GM12878 (cell line): ENCODE measurements around the gene SNAPIN. TPM values are rescaled to one million over a fixed set of nuclear protein-coding genes. Genes with fewer than 3 reads are reported as not detected.
A peak's percentile ranks its signal among the peaks of the same experiment; 100 is the strongest.

Source experiments
- ATF7 ChIP-seq: fragments of 450-650 bp; IDR thresholded peaks from 2 replicates; pipeline ENCODE4 v1.6.1; 2016; ENCODE audit warnings: low read depth, mild to moderate bottlenecking
- DPF2 ChIP-seq: fragments of 450-650 bp; IDR thresholded peaks from 2 replicates; pipeline ENCODE4 v1.6.1; 2017; ENCODE audit warnings: mild to moderate bottlenecking
- EGR1 ChIP-seq, 2 experiments: IDR thresholded peaks; 1 replicate in 1 of 2; 2 replicates in 1 of 2; pipeline ENCODE4 v1.6.1; 2011 to 2012; ENCODE audit warnings: low read depth in 2 of 2, low read length in 2 of 2, borderline replicate concordance in 1 of 2, mild to moderate bottlenecking in 1 of 2, moderate library complexity in 1 of 2
- EZH2 ChIP-seq: IDR thresholded peaks from 2 replicates; pipeline ENCODE4 v1.6.1; 2012; ENCODE audit warnings: low read depth, mild to moderate bottlenecking, control low read depth, inconsistent platforms, low read length, borderline replicate concordance; ENCODE audit not compliant: control insufficient read depth
- FOS ChIP-seq: IDR thresholded peaks from 3 replicates; pipeline ENCODE4 v1.6.1; 2011; ENCODE audit warnings: borderline replicate concordance; ENCODE audit not compliant: insufficient read length; ENCODE audit errors: extremely low read depth
- HCFC1 ChIP-seq: fragments of 150-350 bp; IDR thresholded peaks from 2 replicates; pipeline ENCODE4 v1.6.1; 2014; ENCODE audit warnings: low read length
- MEF2A ChIP-seq: IDR thresholded peaks from 2 replicates; pipeline ENCODE4 v1.6.1; 2011; ENCODE audit warnings: low read depth, mild to moderate bottlenecking, low read length, moderate library complexity; ENCODE audit not compliant: insufficient read depth
- NFXL1 ChIP-seq: fragments of 450-650 bp; IDR thresholded peaks from 2 replicates; pipeline ENCODE4 v1.6.1; 2017; ENCODE audit warnings: antibody characterized with exemption, mild to moderate bottlenecking, borderline replicate concordance
- NFYB ChIP-seq: IDR thresholded peaks from 2 replicates; pipeline ENCODE4 v1.6.1; 2011; ENCODE audit warnings: low read depth, mild to moderate bottlenecking, low read length, improper control_type of control experiment, moderate library complexity; ENCODE audit not compliant: insufficient read depth
- POU2F2 ChIP-seq: IDR thresholded peaks from 3 replicates; pipeline ENCODE4 v1.6.1; 2011; ENCODE audit warnings: low read depth, mild to moderate bottlenecking, low read length, borderline replicate concordance
- RELA ChIP-seq: fragments of 450-650 bp; IDR thresholded peaks from 2 replicates; pipeline ENCODE4 v1.8.0; 2014; ENCODE audit warnings: borderline replicate concordance; ENCODE audit not compliant: partially characterized antibody
- SMAD1 ChIP-seq: fragments of 450-650 bp; IDR thresholded peaks from 2 replicates; pipeline ENCODE4 v1.6.1; 2018; ENCODE audit warnings: mild to moderate bottlenecking, low read depth; ENCODE audit not compliant: partially characterized antibody
- SMARCA5 ChIP-seq: fragments of 450-650 bp; IDR thresholded peaks from 2 replicates; pipeline ENCODE4 v1.6.1; 2017; ENCODE audit warnings: mild to moderate bottlenecking
- YBX1 ChIP-seq: fragments of 450-650 bp; IDR thresholded peaks from 2 replicates; pipeline ENCODE4 v1.6.1; 2016; ENCODE audit warnings: antibody characterized with exemption
- ZNF24 ChIP-seq: fragments of 450-650 bp; IDR thresholded peaks from 2 replicates; pipeline ENCODE4 v1.6.1; 2017; ENCODE audit warnings: antibody characterized with exemption, mild to moderate bottlenecking
- polyA plus RNA-seq, 11 experiments: library from polyadenylated mRNA; depleted of rRNA in 4 of 11; unstranded in 6 of 11; stranded (reverse) in 5 of 11; fragments of >200 nt; fragmentation: Nextera tagmentation in 4 of 11; fragmentation: Illumina TruSeq in 1 of 11; extraction: Ambion mirVana in 4 of 11; extraction: Trizol in 1 of 11; gene quantifications; 1 replicate in 1 of 11; 2 replicates in 10 of 11; pipeline versions ENCODE4 v1.2.1 to v1.2.3, GENCODE V29; 2011 to 2016; ENCODE audit warnings: inconsistent platforms in 2 of 11, missing spikeins in 2 of 11, low read depth in 1 of 11
- total RNA-seq, 4 experiments: library from RNA; depleted of rRNA in 3 of 4; stranded (reverse); fragments of >200 nt in 3 of 4; fragmentation: Illumina TruSeq in 1 of 4; extraction: Trizol in 1 of 4; gene quantifications; 2 replicates each; pipeline versions ENCODE4 v1.2.1 to v1.2.3, GENCODE V29; 2013 to 2021
- TF ChIP-seq, protein P1 (sequence below): fragments of 450-650 bp; IDR thresholded peaks from 2 replicates; pipeline ENCODE4 v1.6.1; 2016; ENCODE audit warnings: mild to moderate bottlenecking
- TF ChIP-seq, protein P2 (sequence below): fragments of 450-650 bp; IDR thresholded peaks from 2 replicates; pipeline ENCODE4 v1.6.1; 2017; ENCODE audit warnings: mild to moderate bottlenecking, moderate library complexity
- TF ChIP-seq, protein P3 (sequence below): fragments of 450-650 bp; conservative IDR thresholded peaks from 2 replicates; pipeline ENCODE4 v1.6.1; 2017; ENCODE audit warnings: mild to moderate bottlenecking, moderate library complexity
- TF ChIP-seq, protein P4 (sequence below): fragments of 450-650 bp; IDR thresholded peaks from 2 replicates; pipeline ENCODE4 v1.6.1; 2017; ENCODE audit warnings: antibody characterized with exemption, mild to moderate bottlenecking, moderate library complexity

Gene SNAPIN
- total and polyA plus RNA-seq, 10 of the 15 experiments (the other 5 are each of a cell fraction or from before 2014, with no cell fraction given), result 12.4 to 78.1 (median 38.6) TPM

DNA sequence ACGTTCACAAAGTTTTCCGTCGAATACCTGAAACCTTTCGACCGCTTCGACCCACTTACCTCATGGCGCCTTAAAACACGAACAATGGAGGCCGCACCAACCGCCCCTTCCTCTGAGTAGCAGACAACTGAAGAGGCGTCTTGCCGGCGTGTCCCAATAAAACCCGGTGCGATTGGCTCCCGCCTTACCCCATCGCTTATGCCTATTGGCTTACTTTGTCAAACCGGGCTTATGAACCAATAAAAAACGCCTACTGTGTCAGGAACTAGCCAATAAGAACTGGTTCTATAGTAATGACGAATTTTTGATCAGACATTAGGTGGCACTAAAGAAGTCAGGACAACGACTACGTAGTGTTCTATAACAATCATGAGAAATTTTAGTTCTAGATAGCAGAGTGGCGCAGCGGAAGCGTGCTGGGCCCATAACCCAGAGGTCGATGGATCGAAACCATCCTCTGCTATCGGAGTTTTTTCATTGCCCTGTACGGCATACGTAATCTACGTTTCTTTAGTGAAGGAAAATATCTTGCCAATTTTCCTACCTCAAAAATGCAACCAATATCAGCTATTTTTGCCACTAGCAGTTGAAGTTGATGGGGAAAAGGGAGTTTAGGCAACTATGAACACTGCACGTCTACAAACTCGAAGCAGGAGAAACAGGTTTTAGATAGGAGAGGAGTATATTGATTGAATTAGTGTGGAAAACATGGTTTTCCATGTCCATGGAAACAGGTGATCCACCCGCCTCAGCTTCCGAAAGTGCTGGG is 12.5 kb downstream of the SNAPIN start, which contains the start of gene ILF2 (continued):
- TF ChIP-seq FOS, result peak; percentile 89
- TF ChIP-seq SMAD1, result peak; percentile 72
- TF ChIP-seq EGR1 (IDR thresholded peaks at IDR 0.05; ENCODE audit: borderline replicate concordance in 1 of 2, low read depth in 2 of 2, low read length in 2 of 2), result peak in 1 of 2 experiments; percentile 33; a peak in 1 of 3 replicates
- peak; percentile 94 for TF ChIP-seq ATF7
- TF ChIP-seq, protein P1, sequence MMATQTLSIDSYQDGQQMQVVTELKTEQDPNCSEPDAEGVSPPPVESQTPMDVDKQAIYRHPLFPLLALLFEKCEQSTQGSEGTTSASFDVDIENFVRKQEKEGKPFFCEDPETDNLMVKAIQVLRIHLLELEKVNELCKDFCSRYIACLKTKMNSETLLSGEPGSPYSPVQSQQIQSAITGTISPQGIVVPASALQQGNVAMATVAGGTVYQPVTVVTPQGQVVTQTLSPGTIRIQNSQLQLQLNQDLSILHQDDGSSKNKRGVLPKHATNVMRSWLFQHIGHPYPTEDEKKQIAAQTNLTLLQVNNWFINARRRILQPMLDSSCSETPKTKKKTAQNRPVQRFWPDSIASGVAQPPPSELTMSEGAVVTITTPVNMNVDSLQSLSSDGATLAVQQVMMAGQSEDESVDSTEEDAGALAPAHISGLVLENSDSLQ, result peak; percentile 74; the same call in 1 of the 2 replicates
- TF ChIP-seq, protein P2, sequence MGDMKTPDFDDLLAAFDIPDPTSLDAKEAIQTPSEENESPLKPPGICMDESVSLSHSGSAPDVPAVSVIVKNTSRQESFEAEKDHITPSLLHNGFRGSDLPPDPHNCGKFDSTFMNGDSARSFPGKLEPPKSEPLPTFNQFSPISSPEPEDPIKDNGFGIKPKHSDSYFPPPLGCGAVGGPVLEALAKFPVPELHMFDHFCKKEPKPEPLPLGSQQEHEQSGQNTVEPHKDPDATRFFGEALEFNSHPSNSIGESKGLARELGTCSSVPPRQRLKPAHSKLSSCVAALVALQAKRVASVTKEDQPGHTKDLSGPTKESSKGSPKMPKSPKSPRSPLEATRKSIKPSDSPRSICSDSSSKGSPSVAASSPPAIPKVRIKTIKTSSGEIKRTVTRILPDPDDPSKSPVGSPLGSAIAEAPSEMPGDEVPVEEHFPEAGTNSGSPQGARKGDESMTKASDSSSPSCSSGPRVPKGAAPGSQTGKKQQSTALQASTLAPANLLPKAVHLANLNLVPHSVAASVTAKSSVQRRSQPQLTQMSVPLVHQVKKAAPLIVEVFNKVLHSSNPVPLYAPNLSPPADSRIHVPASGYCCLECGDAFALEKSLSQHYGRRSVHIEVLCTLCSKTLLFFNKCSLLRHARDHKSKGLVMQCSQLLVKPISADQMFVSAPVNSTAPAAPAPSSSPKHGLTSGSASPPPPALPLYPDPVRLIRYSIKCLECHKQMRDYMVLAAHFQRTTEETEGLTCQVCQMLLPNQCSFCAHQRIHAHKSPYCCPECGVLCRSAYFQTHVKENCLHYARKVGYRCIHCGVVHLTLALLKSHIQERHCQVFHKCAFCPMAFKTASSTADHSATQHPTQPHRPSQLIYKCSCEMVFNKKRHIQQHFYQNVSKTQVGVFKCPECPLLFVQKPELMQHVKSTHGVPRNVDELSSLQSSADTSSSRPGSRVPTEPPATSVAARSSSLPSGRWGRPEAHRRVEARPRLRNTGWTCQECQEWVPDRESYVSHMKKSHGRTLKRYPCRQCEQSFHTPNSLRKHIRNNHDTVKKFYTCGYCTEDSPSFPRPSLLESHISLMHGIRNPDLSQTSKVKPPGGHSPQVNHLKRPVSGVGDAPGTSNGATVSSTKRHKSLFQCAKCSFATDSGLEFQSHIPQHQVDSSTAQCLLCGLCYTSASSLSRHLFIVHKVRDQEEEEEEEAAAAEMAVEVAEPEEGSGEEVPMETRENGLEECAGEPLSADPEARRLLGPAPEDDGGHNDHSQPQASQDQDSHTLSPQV, result no peak
- peak; percentile 43 for TF ChIP-seq HCFC1
- TF ChIP-seq YBX1, result no peak
- peak; percentile 10; the same call in 1 of the 3 replicates for TF ChIP-seq POU2F2
- 0 out of 2 replicates have a peak, but pooled peaks have one; percentile 26 for TF ChIP-seq MEF2A
- TF ChIP-seq DPF2, result 0 out of 2 replicates have a peak, but pooled peaks have one; percentile 36
- TF ChIP-seq, protein P3, sequence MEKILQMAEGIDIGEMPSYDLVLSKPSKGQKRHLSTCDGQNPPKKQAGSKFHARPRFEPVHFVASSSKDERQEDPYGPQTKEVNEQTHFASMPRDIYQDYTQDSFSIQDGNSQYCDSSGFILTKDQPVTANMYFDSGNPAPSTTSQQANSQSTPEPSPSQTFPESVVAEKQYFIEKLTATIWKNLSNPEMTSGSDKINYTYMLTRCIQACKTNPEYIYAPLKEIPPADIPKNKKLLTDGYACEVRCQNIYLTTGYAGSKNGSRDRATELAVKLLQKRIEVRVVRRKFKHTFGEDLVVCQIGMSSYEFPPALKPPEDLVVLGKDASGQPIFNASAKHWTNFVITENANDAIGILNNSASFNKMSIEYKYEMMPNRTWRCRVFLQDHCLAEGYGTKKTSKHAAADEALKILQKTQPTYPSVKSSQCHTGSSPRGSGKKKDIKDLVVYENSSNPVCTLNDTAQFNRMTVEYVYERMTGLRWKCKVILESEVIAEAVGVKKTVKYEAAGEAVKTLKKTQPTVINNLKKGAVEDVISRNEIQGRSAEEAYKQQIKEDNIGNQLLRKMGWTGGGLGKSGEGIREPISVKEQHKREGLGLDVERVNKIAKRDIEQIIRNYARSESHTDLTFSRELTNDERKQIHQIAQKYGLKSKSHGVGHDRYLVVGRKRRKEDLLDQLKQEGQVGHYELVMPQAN, result peak; percentile 12; the same call in 1 of the 2 replicates
- TF ChIP-seq RELA, result peak; percentile 38
- no peak for TF ChIP-seq NFXL1
- peak; percentile 67; the same call in 1 of the 2 replicates for TF ChIP-seq SMARCA5
- no peak for TF ChIP-seq EZH2
- TF ChIP-seq, protein P4, sequence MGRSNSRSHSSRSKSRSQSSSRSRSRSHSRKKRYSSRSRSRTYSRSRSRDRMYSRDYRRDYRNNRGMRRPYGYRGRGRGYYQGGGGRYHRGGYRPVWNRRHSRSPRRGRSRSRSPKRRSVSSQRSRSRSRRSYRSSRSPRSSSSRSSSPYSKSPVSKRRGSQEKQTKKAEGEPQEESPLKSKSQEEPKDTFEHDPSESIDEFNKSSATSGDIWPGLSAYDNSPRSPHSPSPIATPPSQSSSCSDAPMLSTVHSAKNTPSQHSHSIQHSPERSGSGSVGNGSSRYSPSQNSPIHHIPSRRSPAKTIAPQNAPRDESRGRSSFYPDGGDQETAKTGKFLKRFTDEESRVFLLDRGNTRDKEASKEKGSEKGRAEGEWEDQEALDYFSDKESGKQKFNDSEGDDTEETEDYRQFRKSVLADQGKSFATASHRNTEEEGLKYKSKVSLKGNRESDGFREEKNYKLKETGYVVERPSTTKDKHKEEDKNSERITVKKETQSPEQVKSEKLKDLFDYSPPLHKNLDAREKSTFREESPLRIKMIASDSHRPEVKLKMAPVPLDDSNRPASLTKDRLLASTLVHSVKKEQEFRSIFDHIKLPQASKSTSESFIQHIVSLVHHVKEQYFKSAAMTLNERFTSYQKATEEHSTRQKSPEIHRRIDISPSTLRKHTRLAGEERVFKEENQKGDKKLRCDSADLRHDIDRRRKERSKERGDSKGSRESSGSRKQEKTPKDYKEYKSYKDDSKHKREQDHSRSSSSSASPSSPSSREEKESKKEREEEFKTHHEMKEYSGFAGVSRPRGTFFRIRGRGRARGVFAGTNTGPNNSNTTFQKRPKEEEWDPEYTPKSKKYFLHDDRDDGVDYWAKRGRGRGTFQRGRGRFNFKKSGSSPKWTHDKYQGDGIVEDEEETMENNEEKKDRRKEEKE, result no peak
- peak; percentile 87 for TF ChIP-seq NFYB
- TF ChIP-seq ZNF24, result peak; percentile 100
